Kidney (tissue), 14 donors: ENCODE data around the gene KRT9. TPM values are rescaled to one million over a fixed set of nuclear protein-coding genes. Genes with fewer than 3 reads are reported as not detected.

Experiments used
- DNase-seq, 5 donors: peaks; one replicate each; pipeline ENCODE4 v3.0.0-alpha.2; 2013 to 2020
- FAIRE-seq: peaks from 2 replicates; lab custom pipeline; 2012; peaks lifted over from hg19 to GRCh38; lab: Jason Lieb, UNC
- H3K27ac ChIP-seq, 2 donors: one replicate each; pipeline ENCODE4 v1.7.0; 2013; ENCODE audit warnings: low read depth in 2 of 2, low read length in 2 of 2, inconsistent platforms in 1 of 2
- H3K27me3 ChIP-seq: one replicate; pipeline ENCODE4 v1.7.1; 2013; ENCODE audit warnings: low read length, inconsistent platforms; ENCODE audit not compliant: control insufficient read depth, insufficient read depth
- H3K36me3 ChIP-seq, 3 donors: one replicate each; pipeline versions ENCODE4 v1.7.0 to v1.7.1; 2013; ENCODE audit warnings: low read length in 3 of 3, control low read depth in 1 of 3, inconsistent platforms in 1 of 3; ENCODE audit not compliant: insufficient read depth in 3 of 3, control insufficient read depth in 2 of 3
- H3K4me1 ChIP-seq, 3 donors: one replicate each; pipeline versions ENCODE4 v1.7.0 to v1.7.1; 2013; ENCODE audit warnings: low read length in 3 of 3, inconsistent platforms in 1 of 3, low read depth in 1 of 3; ENCODE audit not compliant: control insufficient read depth in 2 of 3, insufficient read depth in 2 of 3
- H3K4me3 ChIP-seq, 3 donors: one replicate each; pipeline versions ENCODE4 v1.7.0 to v1.8.1; 2013; ENCODE audit warnings: low read length in 3 of 3, control low read depth in 1 of 3, inconsistent platforms in 1 of 3
- H3K9ac ChIP-seq, 3 donors: one replicate each; pipeline versions ENCODE4 v1.7.0 to v1.7.1; 2013; ENCODE audit warnings: low read length in 3 of 3, control low read depth in 1 of 3, inconsistent platforms in 1 of 3
- H3K9me3 ChIP-seq, 3 donors: one replicate each; pipeline versions ENCODE4 v1.7.0 to v1.7.1; 2013; ENCODE audit warnings: low read length in 3 of 3, control low read depth in 1 of 3, inconsistent platforms in 1 of 3; ENCODE audit not compliant: control insufficient read depth in 2 of 3, insufficient read depth in 1 of 3
- intact Hi-C: fragments of 100-400 bp; cut with DNase I; formaldehyde crosslinking; loops from one replicate; pipeline ENCODE4 v1.11.1; 2022
- polyA plus RNA-seq: library from polyadenylated mRNA; stranded (reverse); fragments of 350-450 nt; fragmentation: Illumina TruSeq; extraction: RNeasy Lipid Tissue Mini Kit (QIAGEN cat#74804); gene quantifications from one replicate; pipeline ENCODE4 v1.2.3, GENCODE V29; 2014; ENCODE audit warnings: low read depth, low replicate concordance; ENCODE audit not compliant: insufficient read depth
- total RNA-seq: library from RNA; stranded (reverse); fragmentation: NEBNext Ultra II Directional; extraction: Animal tissue kit (Norgen Biotek cat#: 25700); gene quantifications from one replicate; pipeline ENCODE4 v1.2.1, GENCODE V29; 2021
- TF ChIP-seq, protein P1 (sequence below): IDR thresholded peaks from 3 replicates; pipeline ENCODE4 v1.5.1; 2012; ENCODE audit warnings: mild to moderate bottlenecking, moderate library complexity, borderline replicate concordance; ENCODE audit not compliant: insufficient read depth; ENCODE audit errors: extremely low read depth
- donor health status: control.
- donor health status: control.
- donor health status: control.
- donor health status: control.
- donor health status: control.
- donor health status: DM: yes; HTN: yes; CAD: no.
- donor health status: Normal renal cell carcinoma (clear cell type).

The KRT9 gene
- total and polyA plus RNA-seq, 2 donors from 2014 or later, result not detected

DNA sequence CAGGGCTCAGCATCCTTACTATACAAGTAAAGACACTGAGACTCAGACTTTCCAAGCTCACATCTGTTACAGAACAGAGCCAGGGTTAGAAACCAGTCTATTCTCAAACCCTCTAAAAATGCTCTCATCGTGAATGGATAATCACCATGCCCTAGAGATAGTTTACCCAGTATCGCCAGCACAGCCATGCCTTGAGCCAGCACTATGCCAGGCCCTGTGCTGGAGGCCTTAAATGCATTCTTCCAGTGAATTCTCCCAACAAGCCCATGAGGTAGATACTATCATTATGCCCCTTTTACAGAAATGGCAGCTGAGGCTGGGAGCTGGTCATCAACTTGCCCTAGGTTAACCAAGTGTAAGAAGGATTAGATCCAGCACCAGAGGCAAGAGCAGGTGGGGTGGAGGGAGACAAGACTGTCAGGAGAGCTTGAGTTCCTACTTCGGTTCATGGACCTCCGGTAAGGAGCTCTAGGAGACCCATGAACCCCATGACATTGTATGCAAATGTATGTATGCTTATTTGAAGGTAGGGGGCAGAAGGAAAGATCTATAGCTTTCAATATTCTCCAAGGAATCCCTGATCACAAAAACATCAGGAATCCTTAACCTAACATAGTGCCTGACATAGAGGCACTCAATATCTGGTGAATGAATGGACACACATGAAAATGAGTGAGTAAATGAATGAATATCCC lies 9.7 kb upstream of the KRT9 start:
- FAIRE-seq (no peak), DNase-seq (no peak)
- no peak overlapping the region for H3K27ac ChIP-seq

DNA sequence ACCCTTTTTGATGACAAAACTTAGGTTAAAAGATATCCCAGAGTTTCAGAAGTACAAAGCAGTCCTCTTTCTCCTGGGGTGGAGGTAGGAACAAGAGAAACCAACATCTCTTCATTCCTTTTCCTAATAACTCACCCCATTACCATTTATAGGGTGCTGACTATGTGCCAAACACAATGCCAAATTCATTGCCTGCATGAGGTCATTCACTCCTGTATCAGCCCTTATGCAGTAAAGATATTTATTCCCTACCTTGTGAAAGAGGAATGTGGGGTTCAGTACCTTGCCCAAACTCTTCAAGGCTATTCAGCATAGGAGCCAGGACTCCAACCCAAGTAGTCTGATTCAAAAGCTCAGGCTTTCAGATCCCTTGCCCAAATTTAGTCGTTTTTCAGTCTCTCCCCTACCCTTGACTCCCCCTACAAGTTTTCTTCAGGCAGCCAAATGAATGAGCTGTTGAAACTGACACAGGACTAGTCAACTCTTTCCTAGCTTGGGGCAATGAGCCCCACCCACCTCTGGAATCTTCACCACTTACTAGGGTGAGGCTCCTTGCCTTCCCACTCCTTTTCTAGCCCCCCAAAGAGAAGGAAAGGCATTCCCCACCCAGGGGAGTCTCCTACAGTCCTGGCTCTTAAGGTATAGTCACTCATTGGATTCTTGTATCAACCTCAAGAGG lies 9.0 kb upstream of the KRT9 start:
- Histone ChIP-seq H3K4me1 (no peaks in the 10 kb centered on the region), H3K9me3 (no peaks in the 10 kb centered on the region), H3K27me3 (no peaks in the 10 kb centered on the region), H3K36me3 (no peaks in the 10 kb centered on the region), H3K27ac (no peak overlapping the region), H3K9ac (no peak overlapping the region), H3K4me3 (no peak overlapping the region)
- DNase-seq (no peak), FAIRE-seq (no peak)
- TF ChIP-seq, protein P1, sequence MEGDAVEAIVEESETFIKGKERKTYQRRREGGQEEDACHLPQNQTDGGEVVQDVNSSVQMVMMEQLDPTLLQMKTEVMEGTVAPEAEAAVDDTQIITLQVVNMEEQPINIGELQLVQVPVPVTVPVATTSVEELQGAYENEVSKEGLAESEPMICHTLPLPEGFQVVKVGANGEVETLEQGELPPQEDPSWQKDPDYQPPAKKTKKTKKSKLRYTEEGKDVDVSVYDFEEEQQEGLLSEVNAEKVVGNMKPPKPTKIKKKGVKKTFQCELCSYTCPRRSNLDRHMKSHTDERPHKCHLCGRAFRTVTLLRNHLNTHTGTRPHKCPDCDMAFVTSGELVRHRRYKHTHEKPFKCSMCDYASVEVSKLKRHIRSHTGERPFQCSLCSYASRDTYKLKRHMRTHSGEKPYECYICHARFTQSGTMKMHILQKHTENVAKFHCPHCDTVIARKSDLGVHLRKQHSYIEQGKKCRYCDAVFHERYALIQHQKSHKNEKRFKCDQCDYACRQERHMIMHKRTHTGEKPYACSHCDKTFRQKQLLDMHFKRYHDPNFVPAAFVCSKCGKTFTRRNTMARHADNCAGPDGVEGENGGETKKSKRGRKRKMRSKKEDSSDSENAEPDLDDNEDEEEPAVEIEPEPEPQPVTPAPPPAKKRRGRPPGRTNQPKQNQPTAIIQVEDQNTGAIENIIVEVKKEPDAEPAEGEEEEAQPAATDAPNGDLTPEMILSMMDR, result no peak
- intact Hi-C loops, result no loop called here

More for the DNA sequence above, 9.7 kb upstream of the KRT9 start:
- H3K27me3 ChIP-seq, result no peaks in the 10 kb centered on the region
- H3K36me3 ChIP-seq, result no peaks in the 10 kb centered on the region
- no peak overlapping the region for H3K4me3 ChIP-seq
- H3K9ac ChIP-seq, result no peak overlapping the region
- no peaks in the 10 kb centered on the region for H3K4me1 ChIP-seq
- H3K9me3 ChIP-seq, result no peaks in the 10 kb centered on the region
- intact Hi-C loops, result no loop called here
- TF ChIP-seq, protein P1, result no peak

DNA sequence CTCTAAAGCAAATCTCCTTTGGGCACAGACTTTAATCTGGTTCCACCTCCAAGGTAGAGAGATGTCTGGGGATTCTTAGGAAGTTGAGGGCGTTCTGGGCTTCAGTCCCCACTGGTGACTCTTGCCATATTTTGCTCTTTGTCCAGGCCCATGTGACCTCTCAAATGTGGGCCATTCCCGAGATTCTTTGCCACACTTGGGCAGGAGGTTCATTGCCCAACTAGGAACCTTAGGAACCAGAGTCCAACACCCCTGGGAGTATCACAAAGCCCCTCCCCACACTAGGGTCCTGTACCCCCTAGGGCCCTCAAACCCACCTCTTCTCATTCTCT lies 8.4 kb upstream of the KRT9 start:
- Histone ChIP-seq H3K36me3 (no peaks in the 10 kb centered on the region), H3K4me3 (no peak overlapping the region), H3K27me3 (no peaks in the 10 kb centered on the region), H3K4me1 (no peaks in the 10 kb centered on the region), H3K9me3 (no peaks in the 10 kb centered on the region), H3K27ac (no peak overlapping the region), H3K9ac (no peak overlapping the region)
- FAIRE-seq, result no peak
- TF ChIP-seq, protein P1, result no peak
- DNase-seq, result no peak
- intact Hi-C loops, result no loop called here
